Karpas-422 (cell line): ENCODE results near the gene HHIPL1. TPM values are rescaled to one million over a fixed set of nuclear protein-coding genes. Genes with fewer than 3 reads are reported as not detected.

Experiments
- DNase-seq: peaks from one replicate; pipeline ENCODE4 v3.0.0-alpha.2; 2015
- H2AFZ ChIP-seq: fragments of 200-600 bp; sonication (generic); 2 replicates; pipeline ENCODE4 v1.6.1; 2014; ENCODE audit warnings: antibody characterized with exemption, low read length, mixed read lengths
- H3K27ac ChIP-seq: fragments of 200-600 bp; sonication (generic); 2 replicates; pipeline ENCODE4 v1.5.1; 2014; ENCODE audit warnings: mild to moderate bottlenecking, low read length, moderate library complexity
- H3K27me3 ChIP-seq: fragments of 200-600 bp; sonication (generic); 2 replicates; pipeline ENCODE4 v1.6.1; 2014; ENCODE audit warnings: low read length, mixed read lengths
- H3K36me3 ChIP-seq: fragments of 200-600 bp; sonication (generic); 2 replicates; pipeline ENCODE4 v1.6.1; 2014; ENCODE audit warnings: low read length, mixed read lengths; ENCODE audit not compliant: insufficient read depth
- H3K4me1 ChIP-seq: fragments of 200-600 bp; sonication (generic); 2 replicates; pipeline ENCODE4 v1.6.1; 2014; ENCODE audit warnings: mild to moderate bottlenecking, low read length, mixed read lengths
- H3K4me2 ChIP-seq: fragments of 200-600 bp; sonication (generic); 2 replicates; pipeline ENCODE4 v1.6.1; 2014; ENCODE audit warnings: low read length, low read depth, mild to moderate bottlenecking; ENCODE audit not compliant: poor library complexity, severe bottlenecking
- H3K4me3 ChIP-seq: fragments of 200-600 bp; sonication (generic); 2 replicates; pipeline ENCODE4 v1.5.1; 2014; ENCODE audit warnings: mild to moderate bottlenecking, antibody characterized with exemption, low read length, mixed read lengths
- H3K79me2 ChIP-seq: fragments of 200-600 bp; sonication (generic); 2 replicates; pipeline ENCODE4 v1.6.1; 2014; ENCODE audit warnings: mild to moderate bottlenecking, low read length, mixed read lengths
- H3K9ac ChIP-seq: fragments of 200-600 bp; sonication (generic); 2 replicates; pipeline ENCODE4 v1.6.0; 2014; ENCODE audit warnings: low read length
- H3K9me2 ChIP-seq: fragments of 200-600 bp; sonication (generic), shearing (Covaris generic); replicated peaks from 2 replicates; pipeline ENCODE4 v1.6.0; 2014; ENCODE audit warnings: mild to moderate bottlenecking, low read length, moderate library complexity; ENCODE audit not compliant: insufficient read depth
- H3K9me3 ChIP-seq: fragments of 300-700, 200-600 bp; sonication (generic); 2 replicates; pipeline ENCODE4 v1.6.1; 2014; ENCODE audit warnings: low read length, mixed read lengths
- H4K20me1 ChIP-seq: fragments of 200-600 bp; sonication (generic); 2 replicates; pipeline ENCODE4 v1.6.1; 2014; ENCODE audit warnings: mild to moderate bottlenecking, antibody characterized with exemption, low read length, low read depth; ENCODE audit not compliant: insufficient read depth
- total RNA-seq: library from RNA; depleted of rRNA; stranded (reverse); fragments of >200 nt; shearing (Covaris generic); gene quantifications from 2 replicates; pipeline ENCODE4 v1.2.3, GENCODE V29; 2014; ENCODE audit warnings: low replicate concordance

Gene HHIPL1
- total RNA-seq, 1 experiment from 2014 or later: not detected

GRCh38 chr14:99676657-99677056 lies 31.7 kb downstream of the HHIPL1 start:
- no peak overlapping the region for H3K4me3 ChIP-seq
- peaks cover 4% of the 10 kb centered on the region; the same call in 1 of the 2 replicates for H3K9me3 ChIP-seq
- no peak overlapping the region for H3K9ac ChIP-seq
- H3K79me2 ChIP-seq: no peaks in the 10 kb centered on the region
- no peak for DNase-seq
- no peak overlapping the region for H3K27ac ChIP-seq
- no peaks in the 10 kb centered on the region for H4K20me1 ChIP-seq
- no peaks in the 10 kb centered on the region for H3K4me1 ChIP-seq
- no peaks in the 10 kb centered on the region for H3K9me2 ChIP-seq
- no peak overlapping the region for H3K4me2 ChIP-seq
- no peaks in the 10 kb centered on the region for H3K27me3 ChIP-seq
- no peak overlapping the region for H2AFZ ChIP-seq
- H3K36me3 ChIP-seq: no peaks in the 10 kb centered on the region

DNA sequence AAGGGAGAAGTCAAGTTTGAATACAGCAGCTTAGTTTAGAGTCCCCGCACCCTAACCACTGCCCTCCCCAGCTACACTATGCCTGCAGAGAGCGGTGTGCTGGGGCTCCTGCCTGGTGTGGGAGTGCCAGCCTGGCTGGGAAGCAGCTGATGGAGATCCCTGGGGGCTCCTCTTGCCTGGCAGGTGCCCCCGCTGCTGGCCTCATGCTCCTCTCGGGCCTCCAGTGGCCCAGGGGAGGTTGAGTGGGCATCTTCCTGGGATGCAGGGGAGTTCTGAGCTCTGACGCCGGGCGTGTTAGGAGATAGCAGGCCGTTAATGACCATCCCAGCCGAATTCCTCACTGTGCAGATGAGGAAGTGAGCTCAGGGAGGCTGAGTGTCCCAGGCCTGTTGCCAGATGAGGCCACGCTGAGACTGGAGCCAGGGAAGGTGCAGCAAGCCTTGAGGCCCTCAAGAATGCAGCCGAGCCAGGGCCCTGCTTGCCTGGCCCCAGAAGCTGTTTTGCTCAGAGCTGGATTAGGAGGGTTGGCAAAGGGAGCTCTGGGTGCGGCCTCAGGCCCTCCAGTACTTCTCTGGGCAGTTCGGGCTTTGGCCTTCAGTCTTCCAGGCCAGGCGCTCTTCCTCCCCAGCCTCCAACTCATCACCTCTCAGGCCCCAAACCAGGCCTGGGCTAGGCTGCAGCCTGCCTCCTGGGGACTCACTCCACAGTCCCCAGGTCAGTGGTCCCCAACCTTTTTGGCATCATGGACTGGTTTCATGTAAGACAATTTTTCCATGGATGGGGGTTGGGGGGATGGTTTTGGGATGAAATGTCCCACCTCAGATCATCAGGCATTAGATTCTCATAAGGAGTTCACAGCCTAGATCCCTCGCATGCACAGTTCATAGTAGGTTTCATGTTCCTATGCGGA lies 32.6 kb downstream of the HHIPL1 start:
- H3K9me2 ChIP-seq: no peaks in the 10 kb centered on the region
- no peak overlapping the region for H3K4me2 ChIP-seq
- no peaks in the 10 kb centered on the region for H3K27me3 ChIP-seq
- H4K20me1 ChIP-seq: no peaks in the 10 kb centered on the region
- H2AFZ ChIP-seq: no peak overlapping the region
- DNase-seq: no peak
- H3K27ac ChIP-seq: no peak overlapping the region
- no peak overlapping the region for H3K4me3 ChIP-seq
- H3K4me1 ChIP-seq: peaks cover 2% of the 10 kb centered on the region
- H3K36me3 ChIP-seq: no peaks in the 10 kb centered on the region
- no peaks in the 10 kb centered on the region for H3K79me2 ChIP-seq
- no peak overlapping the region for H3K9ac ChIP-seq
- H3K9me3 ChIP-seq: peaks cover 4% of the 10 kb centered on the region; the same call in 1 of the 2 replicates

- Histone ChIP-seq H2AFZ (no peak overlapping the region), H3K27ac (no peak overlapping the region)
Observed at GRCh38 chr14:99678198-99678597, 33.3 kb downstream of the HHIPL1 start.

DNA sequence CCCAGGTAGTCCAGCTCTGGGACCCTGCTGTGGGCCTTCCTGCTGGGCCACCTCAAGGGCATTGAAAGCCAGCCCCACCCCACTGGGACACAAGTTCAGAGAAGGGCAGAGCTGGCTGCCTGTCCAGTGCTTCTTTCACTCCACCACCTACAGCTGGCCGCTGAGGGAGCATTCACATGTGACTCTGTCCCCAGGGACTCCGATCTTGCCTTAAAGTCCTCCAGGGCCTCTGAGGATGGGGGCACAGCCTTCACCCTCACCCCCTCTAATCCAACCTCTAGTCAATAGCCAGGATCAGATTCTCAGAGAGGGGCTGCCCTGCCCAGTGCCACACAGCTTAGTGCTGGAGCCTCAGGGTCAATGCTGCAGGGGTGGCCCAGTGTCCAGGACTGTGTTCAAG lies 34.2 kb downstream of the HHIPL1 start:
- H4K20me1 ChIP-seq: no peaks in the 10 kb centered on the region
- no peaks in the 10 kb centered on the region for H3K27me3 ChIP-seq
- no peaks in the 10 kb centered on the region for H3K79me2 ChIP-seq
- no peak overlapping the region for H3K4me2 ChIP-seq
- peaks cover 9% of the 10 kb centered on the region for H3K4me1 ChIP-seq
- H3K36me3 ChIP-seq: no peaks in the 10 kb centered on the region
- no peak for DNase-seq
- H3K9ac ChIP-seq: no peak overlapping the region
- no peaks in the 10 kb centered on the region for H3K9me2 ChIP-seq
- peaks cover 4% of the 10 kb centered on the region; the same call in 1 of the 2 replicates for H3K9me3 ChIP-seq
- H3K4me3 ChIP-seq: no peak overlapping the region
- no peak overlapping the region for H2AFZ ChIP-seq
- no peak overlapping the region for H3K27ac ChIP-seq

More at GRCh38 chr14:99678198-99678597, 33.3 kb downstream of the HHIPL1 start:
- no peak overlapping the region for H3K4me2 ChIP-seq
- DNase-seq: no peak
- H3K27me3 ChIP-seq: no peaks in the 10 kb centered on the region
- H3K4me3 ChIP-seq: no peak overlapping the region
- H3K9me2 ChIP-seq: no peaks in the 10 kb centered on the region
- H3K36me3 ChIP-seq: no peaks in the 10 kb centered on the region
- peaks cover 8% of the 10 kb centered on the region for H3K4me1 ChIP-seq
- H4K20me1 ChIP-seq: no peaks in the 10 kb centered on the region
- peaks cover 4% of the 10 kb centered on the region; the same call in 1 of the 2 replicates for H3K9me3 ChIP-seq
- H3K79me2 ChIP-seq: no peaks in the 10 kb centered on the region
- H3K9ac ChIP-seq: no peak overlapping the region

GRCh38 chr14:99679543-99679942 lies 34.6 kb downstream of the HHIPL1 start:
- H3K36me3 ChIP-seq: no peaks in the 10 kb centered on the region
- H3K9me3 ChIP-seq: peaks cover 4% of the 10 kb centered on the region; the same call in 1 of the 2 replicates
- peaks cover 12% of the 10 kb centered on the region for H3K4me1 ChIP-seq
- no peaks in the 10 kb centered on the region for H3K27me3 ChIP-seq
- no peaks in the 10 kb centered on the region for H4K20me1 ChIP-seq
- no peaks in the 10 kb centered on the region for H3K79me2 ChIP-seq
- H3K4me2 ChIP-seq: no peak overlapping the region
- DNase-seq: no peak
- H3K9ac ChIP-seq: no peak overlapping the region
- H2AFZ ChIP-seq: no peak overlapping the region
- H3K4me3 ChIP-seq: no peak overlapping the region
- no peaks in the 10 kb centered on the region for H3K9me2 ChIP-seq
- no peak overlapping the region for H3K27ac ChIP-seq

GRCh38 chr14:99679996-99680395 lies 35.1 kb downstream of the HHIPL1 start:
- Histone ChIP-seq H3K9me2 (no peaks in the 10 kb centered on the region), H2AFZ (no peak overlapping the region), H3K9me3 (peaks cover 4% of the 10 kb centered on the region; the same call in 1 of the 2 replicates), H3K27me3 (no peaks in the 10 kb centered on the region), H3K4me2 (no peak overlapping the region), H4K20me1 (no peaks in the 10 kb centered on the region), H3K36me3 (no peaks in the 10 kb centered on the region), H3K9ac (no peak overlapping the region), H3K79me2 (no peaks in the 10 kb centered on the region), H3K4me3 (no peak overlapping the region), H3K27ac (no peak overlapping the region), H3K4me1 (peaks cover 15% of the 10 kb centered on the region)
- DNase-seq: no peak

DNA sequence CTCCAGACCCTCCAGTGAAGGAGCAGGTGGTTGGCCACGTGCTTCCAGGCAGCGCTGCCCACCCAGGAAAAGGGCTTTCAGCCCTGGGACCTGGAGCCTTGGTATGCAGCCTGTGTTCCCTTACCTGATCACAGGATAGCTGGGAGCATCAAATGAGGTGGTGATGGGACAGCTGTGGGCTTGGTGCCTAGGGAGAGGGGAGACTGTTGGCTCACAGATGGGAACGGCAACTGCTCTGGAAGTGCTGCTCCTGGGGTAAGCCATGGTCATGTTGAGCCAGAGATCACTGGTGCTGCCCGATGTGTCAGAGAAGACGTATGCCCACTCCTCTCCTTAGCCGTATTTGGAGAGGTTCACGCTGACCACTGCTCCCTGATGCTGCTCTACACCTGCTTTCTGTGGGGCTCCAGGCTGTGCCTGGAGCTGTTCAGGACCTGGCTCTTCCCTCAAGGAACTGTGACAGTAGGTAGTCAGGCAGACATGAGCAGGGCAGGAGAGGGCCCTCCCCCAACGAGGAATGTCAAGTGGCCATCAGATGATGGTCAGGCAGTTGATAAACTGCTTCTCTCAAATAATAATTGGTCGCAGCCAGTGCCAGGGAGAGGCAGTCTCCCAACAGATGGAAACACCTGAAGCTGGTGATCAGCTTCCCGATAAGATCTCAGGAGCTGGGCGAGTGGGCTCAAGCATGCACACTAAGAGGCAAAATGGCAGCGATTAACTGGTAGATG lies 36.3 kb downstream of the HHIPL1 start:
- Histone ChIP-seq H3K4me3 (no peak overlapping the region), H3K9me2 (no peaks in the 10 kb centered on the region), H3K9ac (no peak overlapping the region), H3K4me1 (peaks cover 15% of the 10 kb centered on the region), H3K79me2 (no peaks in the 10 kb centered on the region), H4K20me1 (no peaks in the 10 kb centered on the region), H3K36me3 (no peaks in the 10 kb centered on the region), H2AFZ (no peak overlapping the region), H3K27me3 (no peaks in the 10 kb centered on the region), H3K9me3 (peaks cover 4% of the 10 kb centered on the region; the same call in 1 of the 2 replicates), H3K27ac (no peak overlapping the region), H3K4me2 (no peak overlapping the region)
- no peak for DNase-seq

DNA sequence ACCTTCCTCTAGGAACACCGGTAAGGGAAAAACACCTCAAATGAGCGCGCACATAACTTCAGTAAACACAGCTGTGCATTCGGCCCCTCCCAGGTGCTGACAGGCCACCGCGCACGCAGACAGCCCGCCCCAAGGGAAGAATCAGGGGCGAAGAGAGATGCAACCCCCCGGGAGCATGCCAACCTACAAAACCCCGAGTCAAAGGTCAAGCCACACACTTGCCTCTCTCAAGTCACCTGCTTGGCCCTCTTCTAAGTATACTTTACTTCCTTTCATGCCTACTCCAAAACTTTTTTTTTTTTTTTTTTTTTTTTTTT lies 36.9 kb downstream of the HHIPL1 start:
- Histone ChIP-seq H3K9me2 (no peaks in the 10 kb centered on the region), H3K4me1 (peaks cover 16% of the 10 kb centered on the region), H2AFZ (no peak overlapping the region)

More for the DNA sequence above, 36.9 kb downstream of the HHIPL1 start:
- H3K27ac ChIP-seq: no peak overlapping the region
- H3K79me2 ChIP-seq: no peaks in the 10 kb centered on the region
- no peak for DNase-seq
- H3K36me3 ChIP-seq: no peaks in the 10 kb centered on the region
- no peak overlapping the region for H3K4me3 ChIP-seq
- H3K27me3 ChIP-seq: no peaks in the 10 kb centered on the region
- H4K20me1 ChIP-seq: no peaks in the 10 kb centered on the region
- H3K4me2 ChIP-seq: no peak overlapping the region
- peaks cover 4% of the 10 kb centered on the region; the same call in 1 of the 2 replicates for H3K9me3 ChIP-seq
- H3K9ac ChIP-seq: no peak overlapping the region
